Naive thymus-derived CD8-positive, alpha-beta T cell (primary cell): ENCODE data around the gene AKR1C8. TPM values are rescaled to one million over a fixed set of nuclear protein-coding genes. Genes with fewer than 3 reads are reported as not detected.
"Not testable (repeated sequence)": the region's sequence is repeated elsewhere in the genome, so short reads cannot be mapped to it uniquely, and the experiment has no call there.

Source experiments
- ATAC-seq, 2 donors: fragments of 150-1000 bp; cut with Tn5 transposase in 1 of 2; sonication (Bioruptor Pico), chemical (Tn5 transposase) in 1 of 2; 1 replicate in 1 of 2; 2 replicates in 1 of 2; pipeline ENCODE4 v1.10.0; 2021; ENCODE audit warnings: mild to moderate bottlenecking in 2 of 2, moderate library complexity in 2 of 2
- POLR2A ChIA-PET: fragments of 350-600 bp; sonication (Branson Sonifier 250); formaldehyde crosslinking; loops from one replicate; lab custom pipeline; 2021; ENCODE audit warnings: antibody characterized with exemption; lab: Charles Lee
- DNase-seq, 10 donors: peaks; one replicate each; pipeline versions ENCODE4 v3.0.0 to v3.0.0-alpha.2; 2020 to 2022
- H3K27ac Mint-ChIP-seq, 10 donors: one replicate each; pipeline ENCODE4 v1.8.0; 2020 to 2022; ENCODE audit warnings: mild to moderate bottlenecking in 10 of 10, mixed read lengths in 10 of 10, moderate library complexity in 4 of 10, inconsistent platforms in 1 of 10
- H3K27me3 Mint-ChIP-seq, 5 donors: one replicate each; pipeline ENCODE4 v1.8.0; 2021 to 2022; ENCODE audit warnings: mixed read lengths in 5 of 5
- H3K36me3 Mint-ChIP-seq, 3 donors: one replicate each; pipeline ENCODE4 v1.8.0; 2020 to 2022; ENCODE audit warnings: mixed read lengths in 3 of 3, mild to moderate bottlenecking in 2 of 3, inconsistent platforms in 1 of 3
- H3K4me1 Mint-ChIP-seq, 4 donors: one replicate each; pipeline ENCODE4 v1.8.0; 2021 to 2022; ENCODE audit warnings: mixed read lengths in 4 of 4
- H3K4me3 Mint-ChIP-seq, 10 donors: one replicate each; pipeline ENCODE4 v1.8.0; 2020 to 2022; ENCODE audit warnings: mild to moderate bottlenecking in 10 of 10, mixed read lengths in 10 of 10, moderate library complexity in 6 of 10, inconsistent platforms in 1 of 10
- H3K9me3 Mint-ChIP-seq, 9 donors: one replicate each; pipeline ENCODE4 v1.8.0; 2020 to 2022; ENCODE audit warnings: mixed read lengths in 9 of 9, mild to moderate bottlenecking in 3 of 9, inconsistent platforms in 1 of 9, moderate library complexity in 1 of 9
- polyA plus RNA-seq, 3 donors: library from polyadenylated mRNA; unstranded; fragments of 300-500 nt; fragmentation: Illumina TruSeq; gene quantifications; one replicate each; pipeline ENCODE4 v1.2.3, GENCODE V29; 2021
- total RNA-seq, 8 experiments: library from RNA in 2 of 8; stranded (reverse) in 2 of 8; gene quantifications; one replicate each; pipeline ENCODE4 v1.2.3 and lab custom pipeline; 2021 to 2026

Gene AKR1C8
- total and polyA plus RNA-seq, 5 experiments from 2014 or later: 1.1 to 1.3 TPM; not detected in 3

GRCh38 chr10:5198386-5198785 lies 13.4 kb upstream of the AKR1C8 start:
- no peak for ATAC-seq
- POLR2A ChIA-PET: no interaction called here
- Mint-ChIP-seq H3K36me3 (peaks cover 0 to 13% (median 4%) of the 10 kb centered on the region in 3 donors), H3K4me3 (no peak overlapping the region), H3K9me3 (peaks cover 0 to 28% (median 14%) of the 10 kb centered on the region in 9 donors), H3K27ac (no peak overlapping the region), H3K4me1 (no peaks in the 10 kb centered on the region), H3K27me3 (peaks cover 0 to 15% (median 0%) of the 10 kb centered on the region in 5 donors)
- no peak for DNase-seq

- peaks cover 0 to 11% (median 2%) of the 10 kb centered on the region in 9 donors for H3K9me3 Mint-ChIP-seq
- no peaks in the 10 kb centered on the region for H3K36me3 Mint-ChIP-seq
- no peak within 1 kb of the TSS for H3K27ac Mint-ChIP-seq
- DNase-seq (no peak), ATAC-seq (no peak)
- no peaks in the 10 kb centered on the region for H3K4me1 Mint-ChIP-seq
- no peak within 1 kb of the TSS for H3K4me3 Mint-ChIP-seq
- POLR2A ChIA-PET: no interaction called here
- H3K27me3 Mint-ChIP-seq: peaks cover 0 to 2% (median 0%) of the 10 kb centered on the region in 5 donors
Observed at GRCh38 chr10:5196702-5197113, 11.8 kb upstream of the AKR1C8 start, which contains the start of gene AKR1C4. AKR1C4 (plus strand) TSS chr10:5196837; CDS start chr10:5196868, 31 bp downstream.

- peaks cover 0 to 2% (median 0%) of the 10 kb centered on the region in 5 donors for H3K27me3 Mint-ChIP-seq
- POLR2A ChIA-PET: no interaction called here
- H3K4me1 Mint-ChIP-seq: no peaks in the 10 kb centered on the region
- H3K9me3 Mint-ChIP-seq: peaks cover 0 to 10% (median 0%) of the 10 kb centered on the region in 9 donors
- H3K27ac Mint-ChIP-seq: no peak overlapping the region
- no peak overlapping the region for H3K4me3 Mint-ChIP-seq
- ATAC-seq (no peak), DNase-seq (no peak)
- H3K36me3 Mint-ChIP-seq: no peaks in the 10 kb centered on the region
Observed at GRCh38 chr10:5195727-5196374, 10.9 kb upstream of the AKR1C8 start.

- no peaks in the 10 kb centered on the region for H3K4me1 Mint-ChIP-seq
- peaks cover 0 to 9% (median 0%) of the 10 kb centered on the region in 9 donors for H3K9me3 Mint-ChIP-seq
- no peak overlapping the region for H3K4me3 Mint-ChIP-seq
- no peaks in the 10 kb centered on the region for H3K36me3 Mint-ChIP-seq
- DNase-seq: no peak
- POLR2A ChIA-PET: no interaction called here
- no peak for ATAC-seq
- H3K27me3 Mint-ChIP-seq: peaks cover 0 to 2% (median 0%) of the 10 kb centered on the region in 5 donors
- no peak overlapping the region for H3K27ac Mint-ChIP-seq
Observed at GRCh38 chr10:5194431-5194830, 9.5 kb upstream of the AKR1C8 start.

GRCh38 chr10:5188358-5188757 lies 3.4 kb upstream of the AKR1C8 start:
- H3K36me3 Mint-ChIP-seq: no peaks in the 10 kb centered on the region
- POLR2A ChIA-PET: no interaction called here
- H3K4me3 Mint-ChIP-seq: peak overlapping the region in 1 of 10 donors; percentile 1
- H3K9me3 Mint-ChIP-seq: no peaks in the 10 kb centered on the region
- H3K27me3 Mint-ChIP-seq: peaks cover 2 to 11% (median 2%) of the 10 kb centered on the region in 5 donors
- DNase-seq (no peak), ATAC-seq (no peak)
- H3K27ac Mint-ChIP-seq: no peak overlapping the region
- H3K4me1 Mint-ChIP-seq: no peaks in the 10 kb centered on the region

GRCh38 chr10:5187867-5188266 lies 2.9 kb upstream of the AKR1C8 start:
- peaks cover 2 to 11% (median 2%) of the 10 kb centered on the region in 5 donors for H3K27me3 Mint-ChIP-seq
- no peaks in the 10 kb centered on the region for H3K4me1 Mint-ChIP-seq
- no peak overlapping the region for H3K4me3 Mint-ChIP-seq
- no peaks in the 10 kb centered on the region for H3K9me3 Mint-ChIP-seq
- no peak for DNase-seq
- ATAC-seq: no peak
- H3K27ac Mint-ChIP-seq: no peak overlapping the region
- POLR2A ChIA-PET: no interaction called here
- no peaks in the 10 kb centered on the region for H3K36me3 Mint-ChIP-seq

GRCh38 chr10:5183923-5184322 lies 1.0 kb downstream of the AKR1C8 start:
- DNase-seq: no peak
- H3K4me1 Mint-ChIP-seq: peaks cover 0 to 1% (median 0%) of the 10 kb centered on the region in 4 donors
- H3K27me3 Mint-ChIP-seq: peaks cover 1 to 12% (median 2%) of the 10 kb centered on the region in 5 donors

GRCh38 chr10:5180503-5180902 lies 4.4 kb downstream of the AKR1C8 start:
- ATAC-seq, POLR2A ChIA-PET, DNase-seq, H3K4me1 Mint-ChIP-seq, H3K4me3 Mint-ChIP-seq, H3K36me3 Mint-ChIP-seq, H3K27me3 Mint-ChIP-seq, H3K27ac Mint-ChIP-seq: not testable (repeated sequence)
- peaks cover 0 to 10% (median 6%) of the 10 kb centered on the region in 9 donors for H3K9me3 Mint-ChIP-seq

More at GRCh38 chr10:5183923-5184322, 1.0 kb downstream of the AKR1C8 start:
- no peak overlapping the region for H3K27ac Mint-ChIP-seq
- ATAC-seq: no peak
- POLR2A ChIA-PET: no interaction called here
- no peak overlapping the region for H3K4me3 Mint-ChIP-seq
- peaks cover 0 to 8% (median 0%) of the 10 kb centered on the region in 3 donors for H3K36me3 Mint-ChIP-seq
- peaks cover 0 to 10% (median 5%) of the 10 kb centered on the region in 9 donors for H3K9me3 Mint-ChIP-seq

GRCh38 chr10:5175581-5175980 lies 9.4 kb downstream of the AKR1C8 start:
- H3K27me3 Mint-ChIP-seq, H3K4me1 Mint-ChIP-seq, POLR2A ChIA-PET, H3K27ac Mint-ChIP-seq, ATAC-seq, DNase-seq, H3K36me3 Mint-ChIP-seq, H3K4me3 Mint-ChIP-seq: not testable (repeated sequence)
- H3K9me3 Mint-ChIP-seq: peaks cover 0 to 10% (median 6%) of the 10 kb centered on the region in 9 donors

- ATAC-seq (no peak), DNase-seq (no peak)
- POLR2A ChIA-PET: no interaction called here
- Mint-ChIP-seq H3K27ac (no peak overlapping the region), H3K9me3 (peaks cover 13 to 45% (median 42%) of the 10 kb centered on the region in 9 donors), H3K36me3 (peaks cover 0 to 24% (median 13%) of the 10 kb centered on the region in 3 donors), H3K4me3 (no peak overlapping the region), H3K27me3 (no peaks in the 10 kb centered on the region), H3K4me1 (no peaks in the 10 kb centered on the region)
Observed at GRCh38 chr10:5168897-5169420, 16.0 kb downstream of the AKR1C8 start.

GRCh38 chr10:5165738-5166137 lies 19.2 kb downstream of the AKR1C8 start:
- no peaks in the 10 kb centered on the region for H3K4me1 Mint-ChIP-seq
- H3K27me3 Mint-ChIP-seq: peaks cover 0 to 4% (median 2%) of the 10 kb centered on the region in 5 donors
- no peak overlapping the region for H3K27ac Mint-ChIP-seq
- H3K4me3 Mint-ChIP-seq: no peak overlapping the region
- peaks cover 21 to 75% (median 48%) of the 10 kb centered on the region in 9 donors for H3K9me3 Mint-ChIP-seq
- ATAC-seq (no peak), DNase-seq (no peak)
- peaks cover 0 to 52% (median 20%) of the 10 kb centered on the region in 3 donors for H3K36me3 Mint-ChIP-seq
- POLR2A ChIA-PET: no interaction called here

- POLR2A ChIA-PET: no interaction called here
- Mint-ChIP-seq H3K27ac (no peak overlapping the region), H3K9me3 (peaks cover 21 to 75% (median 48%) of the 10 kb centered on the region in 9 donors), H3K4me3 (no peak overlapping the region), H3K4me1 (no peaks in the 10 kb centered on the region), H3K36me3 (peaks cover 0 to 55% (median 20%) of the 10 kb centered on the region in 3 donors), H3K27me3 (peaks cover 0 to 6% (median 4%) of the 10 kb centered on the region in 5 donors)
- ATAC-seq: no peak
- no peak for DNase-seq
Observed at GRCh38 chr10:5163487-5163886, 21.5 kb downstream of the AKR1C8 start.

GRCh38 chr10:5159126-5159525 lies 25.8 kb downstream of the AKR1C8 start:
- H3K36me3 Mint-ChIP-seq: peaks cover 0 to 33% (median 7%) of the 10 kb centered on the region in 3 donors
- H3K4me1 Mint-ChIP-seq: no peaks in the 10 kb centered on the region
- no peak for ATAC-seq
- POLR2A ChIA-PET: no interaction called here
- peaks cover 0 to 8% (median 4%) of the 10 kb centered on the region in 5 donors for H3K27me3 Mint-ChIP-seq
- H3K4me3 Mint-ChIP-seq: no peak overlapping the region
- peaks cover 6 to 32% (median 15%) of the 10 kb centered on the region in 9 donors for H3K9me3 Mint-ChIP-seq
- no peak for DNase-seq
- H3K27ac Mint-ChIP-seq: no peak overlapping the region
